DND-41 (cell line): ENCODE data around the gene SNX12.

Experiments
- ATAC-seq: fragments of 200-7000 bp; cut with Tn5 transposase; 3 replicates; pipeline ENCODE4 v1.9.1; 2021; ENCODE audit warnings: low read depth; ENCODE audit not compliant: insufficient read depth
- DNase-seq: peaks from one replicate; pipeline ENCODE4 v3.0.0-alpha.2; 2020
- H2AFZ ChIP-seq: 2 replicates; pipeline ENCODE4 v1.6.0; 2012; ENCODE audit warnings: low read depth, low read length
- H3K27ac ChIP-seq: 2 replicates; pipeline ENCODE4 v1.5.1; 2012; ENCODE audit warnings: low read length, inconsistent platforms
- H3K27me3 ChIP-seq: fragments of 200-600 bp; sonication (generic); 2 replicates; pipeline ENCODE4 v1.6.0; 2012; ENCODE audit warnings: low read length, mild to moderate bottlenecking, inconsistent platforms; ENCODE audit not compliant: insufficient read depth, poor library complexity
- H3K36me3 ChIP-seq: 2 replicates; pipeline ENCODE4 v1.5.1; 2012; ENCODE audit warnings: low read length, inconsistent platforms; ENCODE audit not compliant: insufficient read depth
- H3K4me1 ChIP-seq: 2 replicates; pipeline ENCODE4 v1.5.1; 2012; ENCODE audit warnings: mild to moderate bottlenecking, low read length; ENCODE audit not compliant: insufficient read depth
- H3K4me2 ChIP-seq: 2 replicates; pipeline ENCODE4 v1.6.0; 2012; ENCODE audit warnings: mild to moderate bottlenecking, moderate library complexity, low read length, inconsistent platforms; ENCODE audit not compliant: insufficient read depth
- H3K4me3 ChIP-seq, 2 experiments: fragments of 200-600 bp in 1 of 2; shearing (Covaris generic) in 1 of 2; 2 replicates each; pipeline ENCODE4 v1.5.1; 2012 to 2016; ENCODE audit warnings: inconsistent platforms in 2 of 2, low read length in 2 of 2, mild to moderate bottlenecking in 2 of 2, low read depth in 1 of 2, moderate library complexity in 1 of 2
- H3K79me2 ChIP-seq: 2 replicates; pipeline ENCODE4 v1.6.0; 2012; ENCODE audit warnings: low read length, inconsistent platforms; ENCODE audit not compliant: insufficient read depth
- H3K9ac ChIP-seq: 2 replicates; pipeline ENCODE4 v1.6.0; 2012; ENCODE audit warnings: low read depth, mild to moderate bottlenecking, inconsistent platforms, low read length, moderate library complexity
- H3K9me3 ChIP-seq: 2 replicates; pipeline ENCODE4 v1.5.1; 2012; ENCODE audit warnings: low read length, moderate library complexity, mild to moderate bottlenecking, inconsistent platforms; ENCODE audit not compliant: insufficient read depth, severe bottlenecking
- H4K20me1 ChIP-seq: 2 replicates; pipeline ENCODE4 v1.6.0; 2012; ENCODE audit warnings: low read length; ENCODE audit not compliant: insufficient read depth
- EZH2 ChIP-seq: IDR thresholded peaks from 3 replicates; pipeline ENCODE4 v1.6.1; 2012; ENCODE audit warnings: borderline replicate concordance, low read depth, mild to moderate bottlenecking, moderate library complexity, low read length, inconsistent platforms; ENCODE audit not compliant: severe bottlenecking
- TF ChIP-seq, protein P1 (sequence below): IDR thresholded peaks from 2 replicates; pipeline ENCODE4 v1.5.1; 2012; ENCODE audit warnings: borderline replicate concordance, low read length, moderate library complexity, mild to moderate bottlenecking; ENCODE audit not compliant: poor library complexity, severe bottlenecking; ENCODE audit errors: extremely low read depth

SNX12 gene

DNA sequence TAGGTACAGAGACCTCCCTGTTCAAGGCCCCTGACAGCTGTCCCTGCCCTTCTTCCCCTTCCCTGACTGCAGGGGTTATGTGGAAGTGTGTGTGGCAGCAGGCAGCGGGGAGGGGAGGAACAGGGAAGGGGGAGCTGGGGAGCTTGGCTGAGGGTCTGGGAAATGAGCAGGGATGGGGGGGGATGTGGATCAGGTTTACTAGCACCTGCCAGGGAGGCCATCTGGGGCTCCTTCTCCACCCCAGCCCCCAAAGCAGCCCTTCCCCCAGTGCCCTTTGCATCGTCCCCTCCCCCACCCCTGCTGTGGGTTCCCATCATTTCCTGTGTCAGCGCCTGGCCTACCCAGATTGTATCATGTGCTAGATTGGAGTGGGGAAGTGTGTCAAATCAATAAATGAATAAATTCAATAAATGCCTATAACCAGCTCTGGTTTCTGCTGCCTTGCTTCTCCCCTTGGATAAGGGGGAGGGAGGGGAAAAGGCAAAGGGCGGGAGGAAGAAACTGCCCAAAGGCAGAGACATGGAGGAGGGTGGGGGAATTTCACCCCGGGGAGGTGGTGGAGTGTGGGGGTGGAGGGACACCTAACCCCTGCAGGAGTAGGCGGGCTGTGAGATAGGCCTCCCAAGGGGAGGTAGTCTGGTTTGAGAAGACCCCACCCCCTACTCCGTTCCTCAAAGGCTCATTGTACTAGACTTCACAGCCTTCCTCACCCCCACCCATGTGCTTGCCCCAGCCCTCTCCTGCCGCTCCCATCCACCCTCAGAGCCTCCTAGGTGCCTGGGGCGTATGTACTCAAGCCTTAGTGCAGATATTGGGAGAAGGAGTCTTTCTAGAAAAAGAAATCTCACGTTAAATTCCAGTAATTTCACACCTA, 35.2 kb upstream of the SNX12 start:
- Histone ChIP-seq H2AFZ (peak overlapping the region; percentile 30; the same call in 1 of the 2 replicates), H3K36me3 (peaks cover 13% of the 10 kb centered on the region), H4K20me1 (no peaks in the 10 kb centered on the region), H3K4me2 (peak overlapping the region; percentile 66), H3K9me3 (no peaks in the 10 kb centered on the region), H3K27ac (peak overlapping the region; percentile 92), H3K4me3 (peak overlapping the region; percentile 41 to 54; a peak in 3 of 4 replicates), H3K27me3 (no peaks in the 10 kb centered on the region), H3K4me1 (peaks cover 70% of the 10 kb centered on the region), H3K9ac (peak overlapping the region; percentile 86), H3K79me2 (peaks cover 48% of the 10 kb centered on the region)
- ATAC-seq (peak; percentile 76), DNase-seq (peak; percentile 91)
- TF ChIP-seq, protein P1, sequence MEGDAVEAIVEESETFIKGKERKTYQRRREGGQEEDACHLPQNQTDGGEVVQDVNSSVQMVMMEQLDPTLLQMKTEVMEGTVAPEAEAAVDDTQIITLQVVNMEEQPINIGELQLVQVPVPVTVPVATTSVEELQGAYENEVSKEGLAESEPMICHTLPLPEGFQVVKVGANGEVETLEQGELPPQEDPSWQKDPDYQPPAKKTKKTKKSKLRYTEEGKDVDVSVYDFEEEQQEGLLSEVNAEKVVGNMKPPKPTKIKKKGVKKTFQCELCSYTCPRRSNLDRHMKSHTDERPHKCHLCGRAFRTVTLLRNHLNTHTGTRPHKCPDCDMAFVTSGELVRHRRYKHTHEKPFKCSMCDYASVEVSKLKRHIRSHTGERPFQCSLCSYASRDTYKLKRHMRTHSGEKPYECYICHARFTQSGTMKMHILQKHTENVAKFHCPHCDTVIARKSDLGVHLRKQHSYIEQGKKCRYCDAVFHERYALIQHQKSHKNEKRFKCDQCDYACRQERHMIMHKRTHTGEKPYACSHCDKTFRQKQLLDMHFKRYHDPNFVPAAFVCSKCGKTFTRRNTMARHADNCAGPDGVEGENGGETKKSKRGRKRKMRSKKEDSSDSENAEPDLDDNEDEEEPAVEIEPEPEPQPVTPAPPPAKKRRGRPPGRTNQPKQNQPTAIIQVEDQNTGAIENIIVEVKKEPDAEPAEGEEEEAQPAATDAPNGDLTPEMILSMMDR: no peak
- no peak for TF ChIP-seq EZH2

DNA sequence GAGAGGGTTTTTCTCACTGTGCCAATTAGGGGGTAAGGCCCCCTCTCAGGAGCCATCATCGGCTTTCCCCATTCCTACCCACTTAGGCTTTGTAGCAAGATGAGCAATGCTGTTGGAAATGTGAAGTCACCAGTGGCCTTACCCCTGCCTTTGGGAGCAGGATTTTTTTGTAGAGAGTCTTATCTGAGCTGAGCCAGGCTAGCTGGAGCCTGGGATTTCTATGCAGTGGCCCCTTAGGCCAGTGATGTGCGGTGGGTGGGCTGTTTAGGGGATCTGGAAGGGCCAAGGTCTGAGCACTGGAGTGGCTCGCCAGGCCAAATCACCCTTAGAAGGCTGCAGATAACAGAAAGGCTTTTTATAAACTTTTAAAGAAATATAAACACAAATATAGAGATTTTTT, 34.2 kb upstream of the SNX12 start:
- DNase-seq (no peak), ATAC-seq (no peak)
- H3K27me3 ChIP-seq: no peaks in the 10 kb centered on the region
- no peak overlapping the region for H2AFZ ChIP-seq
- H4K20me1 ChIP-seq: no peaks in the 10 kb centered on the region
- H3K4me2 ChIP-seq: no peak overlapping the region
- no peak overlapping the region for H3K4me3 ChIP-seq
- no peaks in the 10 kb centered on the region for H3K9me3 ChIP-seq
- TF ChIP-seq EZH2: no peak
- TF ChIP-seq, protein P1: no peak
- H3K4me1 ChIP-seq: peaks cover 70% of the 10 kb centered on the region
- H3K9ac ChIP-seq: 0 out of 2 replicates have a peak overlapping the region, but pooled peaks have one; percentile 86
- peak overlapping the region; percentile 92 for H3K27ac ChIP-seq
- peaks cover 7% of the 10 kb centered on the region for H3K36me3 ChIP-seq
- peaks cover 39% of the 10 kb centered on the region for H3K79me2 ChIP-seq

DNA sequence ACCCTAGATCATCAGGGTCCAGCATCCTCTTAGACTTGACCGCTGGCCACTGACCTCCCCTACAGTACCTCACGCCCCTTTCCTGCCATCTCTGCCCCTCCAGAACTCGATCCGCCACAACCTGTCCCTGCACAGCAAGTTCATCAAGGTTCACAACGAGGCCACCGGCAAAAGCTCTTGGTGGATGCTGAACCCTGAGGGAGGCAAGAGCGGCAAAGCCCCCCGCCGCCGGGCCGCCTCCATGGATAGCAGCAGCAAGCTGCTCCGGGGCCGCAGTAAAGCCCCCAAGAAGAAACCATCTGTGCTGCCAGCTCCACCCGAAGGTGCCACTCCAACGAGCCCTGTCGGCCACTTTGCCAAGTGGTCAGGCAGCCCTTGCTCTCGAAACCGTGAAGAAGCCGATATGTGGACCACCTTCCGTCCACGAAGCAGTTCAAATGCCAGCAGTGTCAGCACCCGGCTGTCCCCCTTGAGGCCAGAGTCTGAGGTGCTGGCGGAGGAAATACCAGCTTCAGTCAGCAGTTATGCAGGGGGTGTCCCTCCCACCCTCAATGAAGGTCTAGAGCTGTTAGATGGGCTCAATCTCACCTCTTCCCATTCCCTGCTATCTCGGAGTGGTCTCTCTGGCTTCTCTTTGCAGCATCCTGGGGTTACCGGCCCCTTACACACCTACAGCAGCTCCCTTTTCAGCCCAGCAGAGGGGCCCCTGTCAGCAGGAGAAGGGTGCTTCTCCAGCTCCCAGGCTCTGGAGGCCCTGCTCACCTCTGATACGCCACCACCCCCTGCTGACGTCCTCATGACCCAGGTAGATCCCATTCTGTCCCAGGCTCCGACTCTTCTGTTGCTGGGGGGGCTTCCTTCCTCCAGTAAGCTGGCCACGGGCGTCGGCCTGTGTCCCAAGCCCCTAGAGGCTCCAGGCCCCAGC, 32.7 kb upstream of the SNX12 start:
- no peak overlapping the region for H3K9ac ChIP-seq
- DNase-seq: peak; percentile 27
- ATAC-seq: no peak
- no peak overlapping the region for H3K4me3 ChIP-seq
- H3K27me3 ChIP-seq: no peaks in the 10 kb centered on the region
- peaks cover 66% of the 10 kb centered on the region for H3K4me1 ChIP-seq
- no peaks in the 10 kb centered on the region for H3K36me3 ChIP-seq
- no peak for TF ChIP-seq EZH2
- TF ChIP-seq, protein P1: no peak
- no peaks in the 10 kb centered on the region for H4K20me1 ChIP-seq
- no peaks in the 10 kb centered on the region for H3K9me3 ChIP-seq
- H2AFZ ChIP-seq: no peak overlapping the region
- H3K79me2 ChIP-seq: peaks cover 26% of the 10 kb centered on the region
- no peak overlapping the region for H3K4me2 ChIP-seq
- H3K27ac ChIP-seq: peak overlapping the region; percentile 92; the same call in 1 of the 2 replicates
